HT-29 (cell line): ENCODE results near the gene ADCY9. TPM values are rescaled to one million over a fixed set of nuclear protein-coding genes. Genes with fewer than 3 reads are reported as not detected.

Experiments used
- DNase-seq: peaks from one replicate; pipeline ENCODE4 v3.0.0-alpha.2; 2015; ENCODE audit warnings: low spot score
- total RNA-seq: library from RNA; depleted of rRNA; stranded (reverse); fragments of >200 nt; shearing (Covaris generic); gene quantifications from 2 replicates; pipeline ENCODE4 v1.2.3, GENCODE V29; 2014

The ADCY9 gene
- total RNA-seq, 1 experiment from 2014 or later, result 1.8 TPM

- no peak for DNase-seq
Measured at GRCh38 chr16:4005281-4005680, 111.0 kb downstream of the ADCY9 start.

GRCh38 chr16:4004206-4004605 is 112.0 kb downstream of the ADCY9 start:
- DNase-seq, result no peak

GRCh38 chr16:4003576-4003975 is 112.7 kb downstream of the ADCY9 start:
- no peak for DNase-seq

- no peak for DNase-seq
Measured at GRCh38 chr16:4003166-4003565, 113.1 kb downstream of the ADCY9 start.

GRCh38 chr16:4002121-4002520 is 114.1 kb downstream of the ADCY9 start:
- no peak for DNase-seq

GRCh38 chr16:3999479-4000325 is 116.5 kb downstream of the ADCY9 start:
- DNase-seq, result no peak

- no peak for DNase-seq
Measured at GRCh38 chr16:3998793-3999478, 117.3 kb downstream of the ADCY9 start.

- no peak for DNase-seq
Measured at GRCh38 chr16:3997231-3997841, 118.9 kb downstream of the ADCY9 start.

- DNase-seq, result no peak
Measured at GRCh38 chr16:3995001-3995400, 121.2 kb downstream of the ADCY9 start.

GRCh38 chr16:3993052-3993785 is 123.0 kb downstream of the ADCY9 start:
- no peak for DNase-seq

- DNase-seq, result no peak
Measured at GRCh38 chr16:3992297-3993051, 123.8 kb downstream of the ADCY9 start.

- DNase-seq, result no peak
Measured at GRCh38 chr16:3988824-3989223, 127.4 kb downstream of the ADCY9 start.

GRCh38 chr16:3988011-3988410 is 128.2 kb downstream of the ADCY9 start:
- no peak for DNase-seq

- no peak for DNase-seq
Measured at GRCh38 chr16:3987231-3987630, 129.0 kb downstream of the ADCY9 start.

GRCh38 chr16:3986235-3986544 is 130.1 kb downstream of the ADCY9 start:
- no peak for DNase-seq

GRCh38 chr16:3984111-3985060 is 131.9 kb downstream of the ADCY9 start:
- no peak for DNase-seq

GRCh38 chr16:3983081-3983520 is 133.1 kb downstream of the ADCY9 start:
- DNase-seq, result peak; percentile 86

- DNase-seq, result no peak
Measured at GRCh38 chr16:3982216-3982615, 134.0 kb downstream of the ADCY9 start.

- DNase-seq, result no peak
Measured at GRCh38 chr16:3980253-3981111, 135.8 kb downstream of the ADCY9 start.
